CD4-positive, CD25-positive, alpha-beta regulatory T cell (primary cell): ENCODE measurements around the gene XXYLT1. TPM values are rescaled to one million over a fixed set of nuclear protein-coding genes. Genes with fewer than 3 reads are reported as not detected.
A peak's percentile ranks its signal among the peaks of the same experiment; 100 is the strongest.
"Not testable (repeated sequence)": the region's sequence is repeated elsewhere in the genome, so short reads cannot be mapped to it uniquely, and the experiment has no call there.

Experiments used
- ATAC-seq, 2 donors: fragments of 150-1000 bp; cut with Tn5 transposase; one replicate each; pipeline ENCODE4 v1.10.0; 2021; ENCODE audit warnings: low read depth in 2 of 2, moderate number of reproducible peaks in 2 of 2, moderate library complexity in 1 of 2
- DNase-seq, 3 donors: peaks; one replicate each; pipeline versions ENCODE4 v3.0.0 to v3.0.0-alpha.2; 2012 to 2022; ENCODE audit warnings: mixed read lengths in 1 of 3
- H3K27ac ChIP-seq: one replicate; pipeline ENCODE4 v1.7.0; 2013; ENCODE audit warnings: mild to moderate bottlenecking, low read length; ENCODE audit not compliant: insufficient read depth, poor library complexity, severe bottlenecking
- H3K27me3 ChIP-seq: one replicate; pipeline ENCODE4 v1.7.0; 2013; ENCODE audit warnings: low read length; ENCODE audit not compliant: control insufficient read depth, insufficient read depth
- H3K36me3 ChIP-seq: one replicate; pipeline ENCODE4 v1.7.0; 2013; ENCODE audit warnings: mild to moderate bottlenecking, low read length, moderate library complexity; ENCODE audit not compliant: control insufficient read depth, insufficient read depth
- H3K4me1 ChIP-seq: 2 replicates; pipeline ENCODE4 v1.7.0; 2013; ENCODE audit warnings: mild to moderate bottlenecking, low read length; ENCODE audit not compliant: insufficient read depth, control insufficient read depth, poor library complexity, severe bottlenecking
- H3K4me3 ChIP-seq: one replicate; pipeline ENCODE4 v1.7.0; 2013; ENCODE audit warnings: low read depth, mild to moderate bottlenecking, low read length, moderate library complexity
- H3K9me3 ChIP-seq, 2 experiments: 1 replicate in 1 of 2; 2 replicates in 1 of 2; pipeline ENCODE4 v1.7.0; 2013; ENCODE audit warnings: low read length in 2 of 2, mild to moderate bottlenecking in 1 of 2, moderate library complexity in 1 of 2; ENCODE audit not compliant: control insufficient read depth in 2 of 2
- H3K27ac Mint-ChIP-seq, 3 donors: one replicate each; pipeline ENCODE4 v1.8.0; 2020 to 2022; ENCODE audit warnings: mild to moderate bottlenecking in 3 of 3, mixed read lengths in 3 of 3, moderate library complexity in 2 of 3
- H3K27me3 Mint-ChIP-seq: one replicate; pipeline ENCODE4 v1.8.0; 2022; ENCODE audit warnings: mild to moderate bottlenecking, mixed read lengths
- H3K36me3 Mint-ChIP-seq: one replicate; pipeline ENCODE4 v1.8.0; 2020; ENCODE audit warnings: mixed read lengths
- H3K4me1 Mint-ChIP-seq, 4 donors: one replicate each; pipeline ENCODE4 v1.8.0; 2020 to 2022; ENCODE audit warnings: mixed read lengths in 4 of 4, mild to moderate bottlenecking in 1 of 4
- H3K4me3 Mint-ChIP-seq, 4 donors: one replicate each; pipeline ENCODE4 v1.8.0; 2020 to 2022; ENCODE audit warnings: mild to moderate bottlenecking in 4 of 4, mixed read lengths in 4 of 4, moderate library complexity in 3 of 4
- H3K9me3 Mint-ChIP-seq, 7 donors: one replicate each; pipeline ENCODE4 v1.8.0; 2020 to 2022; ENCODE audit warnings: mixed read lengths in 7 of 7, mild to moderate bottlenecking in 3 of 7, moderate library complexity in 2 of 7
- polyA plus RNA-seq, 4 donors: library from polyadenylated mRNA; unstranded; fragments of 300-500 nt; fragmentation: Illumina TruSeq; gene quantifications; one replicate each; pipeline ENCODE4 v1.2.3, GENCODE V29; 2021
- total RNA-seq: library from RNA; stranded (reverse); gene quantifications from one replicate; pipeline ENCODE4 v1.2.3, GENCODE V29; 2022

The XXYLT1 gene
- total and polyA plus RNA-seq, 5 donors from 2014 or later, result 3.9 to 6.4 (median 5.7) TPM

- Mint-ChIP-seq H3K4me1 (no peaks in the 10 kb centered on the region), H3K36me3 (no peaks in the 10 kb centered on the region), H3K27me3 (peaks cover 30% of the 10 kb centered on the region), H3K27ac (no peak overlapping the region), H3K9me3 (peaks cover 0 to 2% (median 0%) of the 10 kb centered on the region in 7 donors), H3K4me3 (no peak overlapping the region)
- ATAC-seq, result no peak
- H3K4me1 ChIP-seq, result no peaks in the 10 kb centered on the region
- no peaks in the 10 kb centered on the region for H3K9me3 ChIP-seq
- peaks cover 4% of the 10 kb centered on the region for H3K27me3 ChIP-seq
- DNase-seq, result no peak
- H3K4me3 ChIP-seq, result no peak overlapping the region
- H3K27ac ChIP-seq, result no peak overlapping the region
- H3K36me3 ChIP-seq, result no peaks in the 10 kb centered on the region
Observed at GRCh38 chr3:195056506-195056905, 214.5 kb downstream of the XXYLT1 start.

GRCh38 chr3:195054311-195054710, 216.6 kb downstream of the XXYLT1 start:
- DNase-seq (no peak), ATAC-seq (no peak)
- Mint-ChIP-seq H3K4me1 (no peaks in the 10 kb centered on the region), H3K27me3 (peaks cover 44% of the 10 kb centered on the region), H3K4me3 (no peak overlapping the region), H3K36me3 (no peaks in the 10 kb centered on the region), H3K27ac (no peak overlapping the region), H3K9me3 (peaks cover 0 to 5% (median 0%) of the 10 kb centered on the region in 7 donors)
- H3K36me3 ChIP-seq, result no peaks in the 10 kb centered on the region
- H3K4me3 ChIP-seq, result no peak overlapping the region
- H3K27ac ChIP-seq, result no peak overlapping the region
- peaks cover 4% of the 10 kb centered on the region for H3K27me3 ChIP-seq
- no peaks in the 10 kb centered on the region for H3K9me3 ChIP-seq
- H3K4me1 ChIP-seq, result no peaks in the 10 kb centered on the region

- H3K9me3 ChIP-seq, result no peaks in the 10 kb centered on the region
- no peaks in the 10 kb centered on the region for H3K36me3 ChIP-seq
- Mint-ChIP-seq H3K4me1 (no peaks in the 10 kb centered on the region), H3K4me3 (no peak overlapping the region), H3K36me3 (no peaks in the 10 kb centered on the region), H3K9me3 (peaks cover 0 to 5% (median 0%) of the 10 kb centered on the region in 7 donors), H3K27ac (no peak overlapping the region), H3K27me3 (peaks cover 44% of the 10 kb centered on the region)
- H3K4me3 ChIP-seq, result no peak overlapping the region
- no peak overlapping the region for H3K27ac ChIP-seq
- DNase-seq (no peak), ATAC-seq (no peak)
- peaks cover 4% of the 10 kb centered on the region for H3K27me3 ChIP-seq
- H3K4me1 ChIP-seq, result no peaks in the 10 kb centered on the region
Observed at GRCh38 chr3:195052939-195053338, 218.0 kb downstream of the XXYLT1 start.

- H3K36me3 Mint-ChIP-seq, H3K4me3 Mint-ChIP-seq, DNase-seq, H3K4me1 ChIP-seq, H3K27ac ChIP-seq, H3K9me3 Mint-ChIP-seq, H3K4me3 ChIP-seq, H3K36me3 ChIP-seq, H3K9me3 ChIP-seq, H3K27me3 ChIP-seq, ATAC-seq, H3K4me1 Mint-ChIP-seq: not testable (repeated sequence)
- H3K27me3 Mint-ChIP-seq, result peaks cover 44% of the 10 kb centered on the region
- H3K27ac Mint-ChIP-seq, result peak overlapping the region in 1 of 3 donors; percentile 22
Observed at GRCh38 chr3:195050296-195050695, 220.7 kb downstream of the XXYLT1 start.

- ATAC-seq (no peak), DNase-seq (no peak)
- no peak overlapping the region for H3K27ac ChIP-seq
- H3K4me1 ChIP-seq, result no peaks in the 10 kb centered on the region
- Mint-ChIP-seq H3K36me3 (no peaks in the 10 kb centered on the region), H3K27ac (no peak overlapping the region), H3K9me3 (peaks cover 0 to 5% (median 0%) of the 10 kb centered on the region in 7 donors), H3K4me3 (no peak overlapping the region), H3K27me3 (peaks cover 39% of the 10 kb centered on the region), H3K4me1 (no peaks in the 10 kb centered on the region)
- H3K9me3 ChIP-seq, result no peaks in the 10 kb centered on the region
- peaks cover 3% of the 10 kb centered on the region for H3K27me3 ChIP-seq
- no peak overlapping the region for H3K4me3 ChIP-seq
- no peaks in the 10 kb centered on the region for H3K36me3 ChIP-seq
Observed at GRCh38 chr3:195048059-195048905, 222.7 kb downstream of the XXYLT1 start.

- Histone ChIP-seq H3K36me3 (no peaks in the 10 kb centered on the region), H3K27me3 (peaks cover 3% of the 10 kb centered on the region), H3K4me3 (no peak overlapping the region), H3K27ac (no peak overlapping the region), H3K4me1 (no peaks in the 10 kb centered on the region), H3K9me3 (no peaks in the 10 kb centered on the region)
- Mint-ChIP-seq H3K36me3 (no peaks in the 10 kb centered on the region), H3K27ac (no peak overlapping the region), H3K9me3 (peaks cover 0 to 5% (median 0%) of the 10 kb centered on the region in 7 donors), H3K27me3 (peaks cover 31% of the 10 kb centered on the region), H3K4me1 (no peaks in the 10 kb centered on the region), H3K4me3 (no peak overlapping the region)
- no peak for DNase-seq
- ATAC-seq, result no peak
Observed at GRCh38 chr3:195047536-195047935, 223.4 kb downstream of the XXYLT1 start.

- peaks cover 0 to 5% (median 0%) of the 10 kb centered on the region in 7 donors for H3K9me3 Mint-ChIP-seq
Observed at GRCh38 chr3:195046441-195046840, 224.5 kb downstream of the XXYLT1 start.

More at GRCh38 chr3:195046441-195046840, 224.5 kb downstream of the XXYLT1 start:
- no peaks in the 10 kb centered on the region for H3K36me3 Mint-ChIP-seq
- H3K27ac Mint-ChIP-seq, result no peak overlapping the region
- no peaks in the 10 kb centered on the region for H3K27me3 ChIP-seq
- no peaks in the 10 kb centered on the region for H3K36me3 ChIP-seq
- H3K9me3 ChIP-seq, result no peaks in the 10 kb centered on the region
- peaks cover 21% of the 10 kb centered on the region for H3K27me3 Mint-ChIP-seq
- H3K27ac ChIP-seq, result no peak overlapping the region
- DNase-seq, result no peak
- H3K4me3 Mint-ChIP-seq, result no peak overlapping the region
- H3K4me3 ChIP-seq, result no peak overlapping the region
- no peaks in the 10 kb centered on the region for H3K4me1 Mint-ChIP-seq
- no peak for ATAC-seq
- H3K4me1 ChIP-seq, result no peaks in the 10 kb centered on the region
